GM12878 (cell line): ENCODE measurements around the gene ANO2.

ENCODE experiments used
- CTCF ChIP-seq, 3 experiments: IDR thresholded peaks in 2 of 3; conservative IDR thresholded peaks in 1 of 3; 2 replicates each; pipeline ENCODE4 v1.5.1; 2011; ENCODE audit warnings: low read depth in 3 of 3, low read length in 3 of 3, mild to moderate bottlenecking in 3 of 3, control low read depth in 2 of 3, moderate library complexity in 2 of 3, inconsistent platforms in 1 of 3, mixed read lengths in 1 of 3; ENCODE audit not compliant: control insufficient read depth in 2 of 3, insufficient read depth in 1 of 3; ENCODE audit errors: extremely low read depth in 1 of 3
- NRF1 ChIP-seq: conservative IDR thresholded peaks from 2 replicates; pipeline ENCODE4 v1.6.1; 2011; ENCODE audit warnings: mild to moderate bottlenecking, low read depth, low read length, improper control_type of control experiment
- POLR2AphosphoS5 ChIP-seq: IDR thresholded peaks from 2 replicates; pipeline ENCODE4 v1.6.1; 2011; ENCODE audit warnings: mild to moderate bottlenecking, low read length, inconsistent platforms
- ZBTB33 ChIP-seq: fragments of 450-650 bp; IDR thresholded peaks from 2 replicates; pipeline ENCODE4 v1.6.1; 2017; ENCODE audit warnings: mild to moderate bottlenecking

- TF ChIP-seq ZBTB33 (no peak), CTCF (IDR thresholded peaks at IDR 0.05 in 2 of 3, conservative IDR thresholded peaks at IDR 0.05 in 1 of 3; ENCODE audit: control insufficient read depth in 2 of 3, extremely low read depth in 1 of 3, insufficient read depth in 1 of 3, low read depth in 3 of 3, low read length in 3 of 3) (no peak), NRF1 (no peak), POLR2AphosphoS5 (no peak)
These were observed 167.6 kb downstream of the ANO2 start for GRCh38 chr12:5777451-5777850.
